Gastrocnemius medialis (tissue), 4 donors: Measurements from ENCODE around the gene LRRC3B. TPM values are rescaled to one million over a fixed set of nuclear protein-coding genes. Genes with fewer than 3 reads are reported as not detected.
"Not testable (repeated sequence)": the region's sequence is repeated elsewhere in the genome, so short reads cannot be mapped to it uniquely, and the experiment has no call there.

Source experiments
- ATAC-seq, 2 donors: fragments of 150-250 bp; one replicate each; pipeline ENCODE4 v1.9.1; 2016
- DNase-seq, 2 donors: peaks; one replicate each; pipeline ENCODE4 v3.0.0-alpha.2; 2019
- H3K27ac ChIP-seq, 4 donors: fragments of 200-600 bp; sonication (generic); 1 replicate in 1 of 4; 2 replicates in 3 of 4; pipeline ENCODE4 v1.5.1; 2016 to 2018; ENCODE audit warnings: mild to moderate bottlenecking in 2 of 4, moderate library complexity in 1 of 4
- H3K27me3 ChIP-seq, 3 donors: fragments of 200-600 bp; sonication (generic) in 2 of 3; 1 replicate in 1 of 3; 2 replicates in 2 of 3; pipeline versions ENCODE4 v1.5.1 to v1.6.0; 2016 to 2019; ENCODE audit warnings: mild to moderate bottlenecking in 1 of 3, moderate library complexity in 1 of 3
- H3K36me3 ChIP-seq, 2 donors: fragments of 200-600 bp; sonication (generic) in 1 of 2; one replicate each; pipeline ENCODE4 v1.5.1; 2017 to 2018
- H3K4me1 ChIP-seq, 2 donors: fragments of 200-600 bp; sonication (generic) in 1 of 2; one replicate each; pipeline ENCODE4 v1.5.1; 2016 to 2017; ENCODE audit warnings: mild to moderate bottlenecking in 2 of 2
- H3K4me3 ChIP-seq, 4 donors: fragments of 200-600 bp; sonication (generic) in 3 of 4; 1 replicate in 1 of 4; 2 replicates in 3 of 4; pipeline ENCODE4 v1.5.1; 2016 to 2019; ENCODE audit warnings: mild to moderate bottlenecking in 2 of 4
- H3K9me3 ChIP-seq, 3 donors: fragments of 200-600 bp; sonication (generic) in 2 of 3; 1 replicate in 1 of 3; 2 replicates in 2 of 3; pipeline ENCODE4 v1.5.1; 2016 to 2019
- POLR2A ChIP-seq, 2 donors: fragments of 450-650 bp; IDR thresholded peaks; one replicate each; pipeline ENCODE4 v1.6.1; 2017; ENCODE audit warnings: antibody characterized with exemption in 2 of 2, mild to moderate bottlenecking in 2 of 2, moderate library complexity in 2 of 2
- in situ Hi-C, 4 donors: fragments of 200-750 bp; cut with MboI; loops; one replicate each; pipeline versions ENCODE4 v1.15.0 to v1.8.0; 2017; ENCODE audit warnings: low sequenced_read_pairs in 4 of 4
- intact Hi-C: fragments of 100-400 bp; cut with DNase I; formaldehyde crosslinking; loops from one replicate; pipeline ENCODE4 v1.15.1; 2023; ENCODE audit warnings: low total_unique reads
- total RNA-seq, 4 donors: library from RNA; depleted of rRNA; stranded (reverse); fragments of >200 nt; gene quantifications; one replicate each; pipeline versions ENCODE4 v1.1.0 to v1.2.3, GENCODE V29; 2016
- TF ChIP-seq, protein P1 (sequence below), 5 experiments: fragments of 450-650 bp in 3 of 5; fragments of 200-600 bp in 2 of 5; sonication (generic) in 2 of 5; IDR thresholded peaks in 4 of 5; conservative IDR thresholded peaks in 1 of 5; 1 replicate in 4 of 5; 2 replicates in 1 of 5; pipeline ENCODE4 v1.5.1; 2016 to 2019; ENCODE audit warnings: antibody characterized with exemption in 5 of 5, mild to moderate bottlenecking in 3 of 5, moderate library complexity in 3 of 5

The LRRC3B gene
- total RNA-seq, 4 donors from 2014 or later = 0.07 to 4.4 (median 1.3) TPM

GRCh38 chr3:26589678-26590077, 32.9 kb upstream of the LRRC3B start:
- in situ Hi-C loops (no loop called here), intact Hi-C loops (no loop called here)
- H3K27me3 ChIP-seq = no peaks in the 10 kb centered on the region
- no peaks in the 10 kb centered on the region for H3K36me3 ChIP-seq
- H3K4me1 ChIP-seq = no peaks in the 10 kb centered on the region
- DNase-seq (no peak), ATAC-seq (no peak)
- TF ChIP-seq POLR2A (IDR thresholded peaks at IDR 0.05) = no peak
- TF ChIP-seq, protein P1, sequence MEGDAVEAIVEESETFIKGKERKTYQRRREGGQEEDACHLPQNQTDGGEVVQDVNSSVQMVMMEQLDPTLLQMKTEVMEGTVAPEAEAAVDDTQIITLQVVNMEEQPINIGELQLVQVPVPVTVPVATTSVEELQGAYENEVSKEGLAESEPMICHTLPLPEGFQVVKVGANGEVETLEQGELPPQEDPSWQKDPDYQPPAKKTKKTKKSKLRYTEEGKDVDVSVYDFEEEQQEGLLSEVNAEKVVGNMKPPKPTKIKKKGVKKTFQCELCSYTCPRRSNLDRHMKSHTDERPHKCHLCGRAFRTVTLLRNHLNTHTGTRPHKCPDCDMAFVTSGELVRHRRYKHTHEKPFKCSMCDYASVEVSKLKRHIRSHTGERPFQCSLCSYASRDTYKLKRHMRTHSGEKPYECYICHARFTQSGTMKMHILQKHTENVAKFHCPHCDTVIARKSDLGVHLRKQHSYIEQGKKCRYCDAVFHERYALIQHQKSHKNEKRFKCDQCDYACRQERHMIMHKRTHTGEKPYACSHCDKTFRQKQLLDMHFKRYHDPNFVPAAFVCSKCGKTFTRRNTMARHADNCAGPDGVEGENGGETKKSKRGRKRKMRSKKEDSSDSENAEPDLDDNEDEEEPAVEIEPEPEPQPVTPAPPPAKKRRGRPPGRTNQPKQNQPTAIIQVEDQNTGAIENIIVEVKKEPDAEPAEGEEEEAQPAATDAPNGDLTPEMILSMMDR (IDR thresholded peaks at IDR 0.05 in 4 of 5, conservative IDR thresholded peaks at IDR 0.05 in 1 of 5) = no peak
- no peak overlapping the region for H3K4me3 ChIP-seq
- H3K9me3 ChIP-seq = no peaks in the 10 kb centered on the region
- H3K27ac ChIP-seq = no peak overlapping the region

DNA sequence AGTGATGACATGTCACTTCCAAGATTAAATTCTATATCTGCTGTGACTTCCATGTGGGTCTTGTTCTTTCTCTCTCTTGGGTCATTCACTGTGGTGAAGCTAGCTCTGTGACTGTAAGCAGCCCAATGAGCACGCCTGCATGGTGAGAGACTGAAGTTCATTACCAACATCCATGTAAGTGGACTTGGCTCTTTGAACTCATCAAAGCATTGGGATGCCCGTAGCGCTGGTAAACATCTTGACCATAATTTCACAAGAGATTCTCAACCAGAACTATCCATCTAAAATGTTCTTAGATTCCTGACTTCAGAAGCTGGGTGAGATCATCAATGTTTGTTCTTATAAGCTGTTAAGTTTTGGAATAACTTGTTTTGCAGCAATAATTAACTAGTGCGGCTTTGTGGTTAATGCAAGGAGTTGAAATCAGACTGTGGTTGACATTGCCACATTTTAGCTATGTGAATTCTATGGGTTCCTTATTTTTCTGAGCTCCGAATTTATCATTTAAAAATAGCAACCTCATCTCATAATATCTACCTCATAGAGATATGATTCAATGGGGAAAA, 31.6 kb upstream of the LRRC3B start:
- no peak for ATAC-seq
- in situ Hi-C loops = no loop called here
- no peak for DNase-seq

GRCh38 chr3:26591926-26592325, 30.6 kb upstream of the LRRC3B start:
- no peaks in the 10 kb centered on the region for H3K4me1 ChIP-seq
- no peaks in the 10 kb centered on the region for H3K36me3 ChIP-seq
- H3K27me3 ChIP-seq = no peaks in the 10 kb centered on the region
- no peaks in the 10 kb centered on the region for H3K9me3 ChIP-seq
- no peak overlapping the region for H3K27ac ChIP-seq
- DNase-seq (no peak), ATAC-seq (no peak)
- in situ Hi-C loops = no loop called here
- intact Hi-C loops = no loop called here
- TF ChIP-seq, protein P1 (IDR thresholded peaks at IDR 0.05 in 4 of 5, conservative IDR thresholded peaks at IDR 0.05 in 1 of 5) = no peak
- no peak for TF ChIP-seq POLR2A (IDR thresholded peaks at IDR 0.05)
- H3K4me3 ChIP-seq = no peak overlapping the region

More for the DNA sequence above, 31.6 kb upstream of the LRRC3B start:
- intact Hi-C loops = no loop called here
- H3K9me3 ChIP-seq = no peaks in the 10 kb centered on the region
- no peaks in the 10 kb centered on the region for H3K27me3 ChIP-seq
- H3K36me3 ChIP-seq = no peaks in the 10 kb centered on the region
- H3K4me3 ChIP-seq = no peak overlapping the region
- no peaks in the 10 kb centered on the region for H3K4me1 ChIP-seq
- H3K27ac ChIP-seq = no peak overlapping the region
- TF ChIP-seq, protein P1 (IDR thresholded peaks at IDR 0.05 in 4 of 5, conservative IDR thresholded peaks at IDR 0.05 in 1 of 5) = no peak
- no peak for TF ChIP-seq POLR2A (IDR thresholded peaks at IDR 0.05)

DNA sequence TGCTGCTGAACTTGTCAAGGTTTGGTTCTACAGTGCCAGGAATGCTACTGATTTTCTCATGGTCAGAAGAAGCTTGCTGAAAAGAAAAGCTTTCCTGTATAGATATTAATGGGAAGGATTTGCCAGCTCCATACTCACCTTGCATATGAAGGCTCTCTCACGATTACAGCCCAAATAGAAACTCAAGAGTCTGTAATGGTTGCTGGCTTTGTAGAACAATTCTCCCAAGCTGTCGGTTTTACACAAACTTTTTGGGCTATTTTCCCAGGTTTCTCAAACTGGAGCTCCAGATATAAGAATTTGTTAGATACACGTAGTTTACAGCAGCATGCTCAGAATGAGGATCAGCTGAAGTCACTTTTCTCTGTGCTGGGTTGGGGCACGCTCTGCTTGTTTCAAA, 30.1 kb upstream of the LRRC3B start:
- ATAC-seq = no peak
- Histone ChIP-seq H3K27me3 (no peaks in the 10 kb centered on the region), H3K4me3 (no peak overlapping the region), H3K9me3 (no peaks in the 10 kb centered on the region), H3K36me3 (no peaks in the 10 kb centered on the region), H3K4me1 (no peaks in the 10 kb centered on the region), H3K27ac (no peak overlapping the region)
- intact Hi-C loops = no loop called here
- TF ChIP-seq, protein P1 (IDR thresholded peaks at IDR 0.05 in 4 of 5, conservative IDR thresholded peaks at IDR 0.05 in 1 of 5) = no peak
- no peak for TF ChIP-seq POLR2A (IDR thresholded peaks at IDR 0.05)
- in situ Hi-C loops = no loop called here
- DNase-seq = no peak

- Histone ChIP-seq H3K9me3 (no peaks in the 10 kb centered on the region), H3K36me3 (no peaks in the 10 kb centered on the region), H3K27ac (no peak overlapping the region), H3K27me3 (no peaks in the 10 kb centered on the region), H3K4me3 (no peak overlapping the region), H3K4me1 (no peaks in the 10 kb centered on the region)
- in situ Hi-C loops = no loop called here
- DNase-seq (no peak), ATAC-seq (no peak)
- intact Hi-C loops = no loop called here
- TF ChIP-seq, protein P1 (IDR thresholded peaks at IDR 0.05 in 4 of 5, conservative IDR thresholded peaks at IDR 0.05 in 1 of 5) = no peak
- no peak for TF ChIP-seq POLR2A (IDR thresholded peaks at IDR 0.05)
Observed at GRCh38 chr3:26596335-26596734, 26.2 kb upstream of the LRRC3B start.

- H3K27ac ChIP-seq, in situ Hi-C loops, intact Hi-C loops, ATAC-seq, H3K9me3 ChIP-seq, H3K4me1 ChIP-seq, H3K27me3 ChIP-seq, DNase-seq, H3K4me3 ChIP-seq, H3K36me3 ChIP-seq: not testable (repeated sequence)
Observed at GRCh38 chr3:26603311-26603710, 19.3 kb upstream of the LRRC3B start.

GRCh38 chr3:26603771-26604170, 18.8 kb upstream of the LRRC3B start:
- H3K4me1 ChIP-seq, H3K27me3 ChIP-seq, ATAC-seq, intact Hi-C loops, H3K4me3 ChIP-seq, H3K36me3 ChIP-seq, H3K9me3 ChIP-seq, H3K27ac ChIP-seq, in situ Hi-C loops, DNase-seq: not testable (repeated sequence)
